GM21619 (cell line): ENCODE results near the gene GIMAP5.
"Not testable (repeated sequence)": the region's sequence is repeated elsewhere in the genome, so short reads cannot be mapped to it uniquely, and the experiment has no call there.

Source experiments
- ATAC-seq: cut with Tn5 transposase; IDR thresholded peaks from one replicate; pipeline ENCODE4 v1.9.1; 2021; ENCODE audit not compliant: unreplicated experiment

Gene GIMAP5

GRCh38 chr7:150766334-150766709, 29.1 kb downstream of the GIMAP5 start:
- no peak for ATAC-seq

GRCh38 chr7:150769768-150770167, 32.5 kb downstream of the GIMAP5 start:
- no peak for ATAC-seq

- not testable (repeated sequence) for ATAC-seq
These were observed 36.9 kb downstream of the GIMAP5 start for GRCh38 chr7:150774131-150774530.

GRCh38 chr7:150778014-150778737, 41.0 kb downstream of the GIMAP5 start:
- ATAC-seq = no peak

- no peak for ATAC-seq
These were observed 41.6 kb downstream of the GIMAP5 start for GRCh38 chr7:150778738-150779301.

GRCh38 chr7:150780292-150780691, 43.1 kb downstream of the GIMAP5 start:
- ATAC-seq = no peak

GRCh38 chr7:150781103-150781502, 43.9 kb downstream of the GIMAP5 start:
- ATAC-seq = no peak

GRCh38 chr7:150781961-150782360, 44.7 kb downstream of the GIMAP5 start:
- no peak for ATAC-seq

GRCh38 chr7:150784120-150784736, 47.0 kb downstream of the GIMAP5 start:
- no peak for ATAC-seq

- ATAC-seq = no peak
These were observed 47.7 kb downstream of the GIMAP5 start for GRCh38 chr7:150784954-150785353.

- peak; percentile 63 for ATAC-seq
These were observed 50.4 kb downstream of the GIMAP5 start for GRCh38 chr7:150787321-150788281.

- ATAC-seq = no peak
These were observed 51.5 kb downstream of the GIMAP5 start for GRCh38 chr7:150788474-150789269.

GRCh38 chr7:150790416-150791075, 53.3 kb downstream of the GIMAP5 start:
- ATAC-seq = no peak

GRCh38 chr7:150791304-150791703, 54.1 kb downstream of the GIMAP5 start:
- ATAC-seq = no peak

- no peak for ATAC-seq
These were observed 54.7 kb downstream of the GIMAP5 start for GRCh38 chr7:150791746-150792452.
